Measurements from ENCODE around the gene ADH1A.
"Not testable (repeated sequence)": the region's sequence is repeated elsewhere in the genome, so short reads cannot be mapped to it uniquely, and the experiment has no call there.

The ADH1A gene

DNA sequence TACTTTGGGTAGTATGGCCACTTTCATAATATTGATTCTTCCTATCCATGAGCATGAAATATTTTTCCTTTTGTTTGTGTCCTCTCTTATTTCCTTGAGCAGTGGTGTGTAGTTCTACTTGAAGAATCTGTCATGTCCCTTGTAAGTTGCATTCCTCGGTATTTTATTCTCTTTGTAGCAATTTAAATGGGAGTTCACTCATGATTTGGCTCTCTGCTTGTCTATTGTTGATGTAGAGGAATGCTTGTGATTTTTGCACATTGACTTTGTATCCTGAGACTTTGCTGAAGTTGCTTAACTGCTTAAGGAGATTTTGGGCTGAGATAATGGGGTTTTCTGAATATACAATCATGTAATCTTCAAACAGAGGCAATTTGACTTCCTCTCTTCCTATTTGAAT lies 62.1 kb downstream of the ADH1A start:
- 50% methylated on average over 1 of the region's 1 CpG for WGBS
- not testable (repeated sequence) for H2BK12ac ChIP-seq (ENCODE audit: low read length in 2 of 2); H3K4ac ChIP-seq (ENCODE audit: low read depth in 1 of 2, low read length in 2 of 2); H3K4me1 ChIP-seq (ENCODE audit: control insufficient read depth, insufficient read depth, low read depth, low read length); H3K18ac ChIP-seq (ENCODE audit: low read depth in 1 of 2, low read length in 2 of 2); H2AFZ ChIP-seq (ENCODE audit: low read depth, low read length); H3K4me3 ChIP-seq (ENCODE audit: insufficient read depth in 1 of 2, low read depth in 1 of 2, low read length in 2 of 2); H3K27me3 ChIP-seq (ENCODE audit: control insufficient read depth in 1 of 2, insufficient read depth in 1 of 2, low read length in 2 of 2); H3K23ac ChIP-seq (ENCODE audit: low read length in 2 of 2); H4K91ac ChIP-seq (ENCODE audit: low read length); H3K4me2 ChIP-seq (ENCODE audit: low read length, poor library complexity, severe bottlenecking); H3K14ac ChIP-seq (ENCODE audit: low read length in 2 of 2); H4K8ac ChIP-seq (ENCODE audit: low read length); H2BK5ac ChIP-seq (ENCODE audit: low read depth, low read length, poor library complexity, severe bottlenecking); H3K36me3 ChIP-seq (ENCODE audit: control insufficient read depth in 1 of 2, insufficient read depth in 2 of 2, low read depth in 1 of 2, low read length in 2 of 2); DNase-seq; H2BK15ac ChIP-seq (ENCODE audit: low read depth, poor library complexity, severe bottlenecking); H3K79me1 ChIP-seq (replicated peaks; ENCODE audit: low read length, poor library complexity, severe bottlenecking); H3K9me3 ChIP-seq (ENCODE audit: control insufficient read depth, low read length); H3K27ac ChIP-seq (ENCODE audit: low read length, poor library complexity, severe bottlenecking); H2BK120ac ChIP-seq (ENCODE audit: low read depth, low read length); H2AK5ac ChIP-seq (ENCODE audit: low read length, severe bottlenecking); H3K9ac ChIP-seq (ENCODE audit: low read length)

DNA sequence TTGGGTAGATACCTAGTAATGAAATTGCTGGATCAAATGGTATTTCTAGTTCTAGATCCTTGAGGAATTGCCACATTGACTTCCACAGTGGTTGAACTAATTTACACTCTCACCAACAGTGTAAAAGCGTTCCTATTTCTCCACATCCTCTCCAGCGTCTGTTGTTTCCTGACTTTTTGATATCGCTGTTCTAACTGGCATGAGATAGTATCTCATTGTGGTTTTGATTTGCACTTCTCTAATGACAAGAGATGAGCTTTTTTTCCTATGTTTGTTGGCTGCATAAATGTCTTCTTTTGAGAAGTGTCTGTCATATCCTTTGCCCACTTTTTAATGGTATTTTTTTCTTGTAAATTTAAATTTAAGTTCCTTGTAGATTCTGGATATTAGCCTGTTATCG lies 63.1 kb downstream of the ADH1A start:
- H4K91ac ChIP-seq (ENCODE audit: low read length); H2BK12ac ChIP-seq (ENCODE audit: low read length in 2 of 2); DNase-seq; H2BK120ac ChIP-seq (ENCODE audit: low read depth, low read length); H3K14ac ChIP-seq (ENCODE audit: low read length in 2 of 2); H3K4ac ChIP-seq (ENCODE audit: low read depth in 1 of 2, low read length in 2 of 2); H3K4me2 ChIP-seq (ENCODE audit: low read length, poor library complexity, severe bottlenecking); H3K23ac ChIP-seq (ENCODE audit: low read length in 2 of 2); H3K18ac ChIP-seq (ENCODE audit: low read depth in 1 of 2, low read length in 2 of 2); H2BK15ac ChIP-seq (ENCODE audit: low read depth, poor library complexity, severe bottlenecking); H3K9ac ChIP-seq (ENCODE audit: low read length); H2AK5ac ChIP-seq (ENCODE audit: low read length, severe bottlenecking); H3K27me3 ChIP-seq (ENCODE audit: control insufficient read depth in 1 of 2, insufficient read depth in 1 of 2, low read length in 2 of 2); H3K79me1 ChIP-seq (replicated peaks; ENCODE audit: low read length, poor library complexity, severe bottlenecking); H3K9me3 ChIP-seq (ENCODE audit: control insufficient read depth, low read length); H4K8ac ChIP-seq (ENCODE audit: low read length); H3K4me3 ChIP-seq (ENCODE audit: insufficient read depth in 1 of 2, low read depth in 1 of 2, low read length in 2 of 2); H3K27ac ChIP-seq (ENCODE audit: low read length, poor library complexity, severe bottlenecking); H2BK5ac ChIP-seq (ENCODE audit: low read depth, low read length, poor library complexity, severe bottlenecking); H2AFZ ChIP-seq (ENCODE audit: low read depth, low read length); H3K36me3 ChIP-seq (ENCODE audit: control insufficient read depth in 1 of 2, insufficient read depth in 2 of 2, low read depth in 1 of 2, low read length in 2 of 2); H3K4me1 ChIP-seq (ENCODE audit: control insufficient read depth, insufficient read depth, low read depth, low read length): not testable (repeated sequence)
- 85% methylated on average over 3 of the region's 4 CpGs for WGBS
